ENCODE measurements around the gene MLNR. TPM values are rescaled to one million over a fixed set of nuclear protein-coding genes. Genes with fewer than 3 reads are reported as not detected.

The MLNR gene, protein sequence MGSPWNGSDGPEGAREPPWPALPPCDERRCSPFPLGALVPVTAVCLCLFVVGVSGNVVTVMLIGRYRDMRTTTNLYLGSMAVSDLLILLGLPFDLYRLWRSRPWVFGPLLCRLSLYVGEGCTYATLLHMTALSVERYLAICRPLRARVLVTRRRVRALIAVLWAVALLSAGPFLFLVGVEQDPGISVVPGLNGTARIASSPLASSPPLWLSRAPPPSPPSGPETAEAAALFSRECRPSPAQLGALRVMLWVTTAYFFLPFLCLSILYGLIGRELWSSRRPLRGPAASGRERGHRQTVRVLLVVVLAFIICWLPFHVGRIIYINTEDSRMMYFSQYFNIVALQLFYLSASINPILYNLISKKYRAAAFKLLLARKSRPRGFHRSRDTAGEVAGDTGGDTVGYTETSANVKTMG
- not detected for total RNA-seq

DNA sequence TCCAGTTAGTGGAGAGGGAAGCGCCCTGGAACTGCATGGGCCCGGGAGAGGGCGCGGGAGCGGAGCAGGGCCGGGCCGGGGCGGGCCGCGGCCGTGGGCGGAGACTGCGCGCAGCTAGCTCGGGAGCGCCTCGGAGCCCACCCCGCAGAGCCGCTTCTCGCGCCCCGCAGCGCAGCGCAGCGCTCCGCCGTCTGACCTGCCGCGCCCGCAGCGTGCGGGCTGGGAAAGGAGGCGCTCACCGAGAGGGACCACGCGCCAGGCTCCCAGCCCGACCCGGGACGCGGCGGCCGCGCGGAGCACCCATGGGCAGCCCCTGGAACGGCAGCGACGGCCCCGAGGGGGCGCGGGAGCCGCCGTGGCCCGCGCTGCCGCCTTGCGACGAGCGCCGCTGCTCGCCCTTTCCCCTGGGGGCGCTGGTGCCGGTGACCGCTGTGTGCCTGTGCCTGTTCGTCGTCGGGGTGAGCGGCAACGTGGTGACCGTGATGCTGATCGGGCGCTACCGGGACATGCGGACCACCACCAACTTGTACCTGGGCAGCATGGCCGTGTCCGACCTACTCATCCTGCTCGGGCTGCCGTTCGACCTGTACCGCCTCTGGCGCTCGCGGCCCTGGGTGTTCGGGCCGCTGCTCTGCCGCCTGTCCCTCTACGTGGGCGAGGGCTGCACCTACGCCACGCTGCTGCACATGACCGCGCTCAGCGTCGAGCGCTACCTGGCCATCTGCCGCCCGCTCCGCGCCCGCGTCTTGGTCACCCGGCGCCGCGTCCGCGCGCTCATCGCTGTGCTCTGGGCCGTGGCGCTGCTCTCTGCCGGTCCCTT is at the start of gene MLNR:
Gene MLNR, plus strand, starts transcription at position 303 of the 820 bp plus-strand sequence. Its CDS starts 0 bp downstream, at position 303.
- peak within 1 kb of the TSS; percentile 13 to 61 (median 46) for H3K4me3 ChIP-seq
- H3K4me1 ChIP-seq = peaks cover 0 to 31% (median 6%) of the 10 kb centered on the region in 4 donors
- peak in 2 of 6 experiments; percentile 2 to 14 for TF ChIP-seq CTCF (IDR thresholded peaks at IDR 0.05)
- no peak for TF ChIP-seq POLR2A (IDR thresholded peaks at IDR 0.05)
- peak in 1 of 3 donors; percentile 62 for DNase-seq
- no peaks in the 10 kb centered on the region for H3K9me3 ChIP-seq
- peaks cover 0 to 23% of the 10 kb centered on the region in 2 donors for H3K27me3 ChIP-seq
- H3K27ac ChIP-seq = no peak within 1 kb of the TSS
- no peaks in the 10 kb centered on the region for H3K36me3 ChIP-seq

GRCh38 chr13:49171359-49171758 is 48.8 kb upstream of the MLNR start:
- Histone ChIP-seq H3K36me3 (peaks cover 0 to 47% (median 0%) of the 10 kb centered on the region in 3 donors), H3K27me3 (no peaks in the 10 kb centered on the region)
- TF ChIP-seq CTCF (IDR thresholded peaks at IDR 0.05) (no peak), POLR2A (IDR thresholded peaks at IDR 0.05) (no peak)

DNA sequence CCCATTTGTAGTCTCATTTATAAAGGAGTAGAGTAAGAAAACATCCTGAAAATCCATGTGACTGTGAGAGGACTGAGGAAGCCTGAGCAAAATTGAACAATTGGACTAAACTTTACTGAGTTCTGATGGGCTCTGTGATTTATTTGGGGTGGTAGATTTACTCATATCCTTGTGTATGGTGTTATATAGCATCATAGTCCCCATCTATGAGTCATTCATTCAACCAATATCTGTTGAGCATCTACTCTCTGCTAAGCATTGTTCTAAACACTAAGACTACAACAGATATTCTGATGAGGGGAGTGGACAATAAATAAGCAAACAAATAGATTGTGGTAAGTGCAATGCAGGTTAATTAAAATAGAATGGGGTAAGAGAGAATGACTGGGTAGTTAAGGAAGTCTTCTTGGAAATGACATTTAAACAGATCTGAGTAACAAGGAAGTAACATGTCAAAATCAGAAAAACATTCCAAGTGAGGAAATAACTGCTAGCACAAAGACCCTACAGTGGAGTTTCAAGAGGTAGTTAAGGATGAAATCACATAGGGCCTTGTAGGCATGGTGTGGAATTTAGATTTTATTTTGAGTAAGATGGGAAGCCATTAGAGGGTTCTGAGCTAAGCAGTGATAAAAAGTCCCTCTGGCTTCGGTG is 36.3 kb upstream of the MLNR start:
- peaks cover 0 to 55% (median 0%) of the 10 kb centered on the region in 3 donors for H3K36me3 ChIP-seq
- H3K4me1 ChIP-seq = no peaks in the 10 kb centered on the region
- H3K27ac ChIP-seq = no peak overlapping the region
- TF ChIP-seq CTCF (IDR thresholded peaks at IDR 0.05) (no peak), POLR2A (IDR thresholded peaks at IDR 0.05) (no peak)
- no peaks in the 10 kb centered on the region for H3K27me3 ChIP-seq
- no peaks in the 10 kb centered on the region for H3K9me3 ChIP-seq
- H3K4me3 ChIP-seq = no peak overlapping the region
- no peak for DNase-seq

More at GRCh38 chr13:49171359-49171758, 48.8 kb upstream of the MLNR start:
- Histone ChIP-seq H3K27ac (no peak overlapping the region), H3K9me3 (no peaks in the 10 kb centered on the region), H3K4me1 (no peaks in the 10 kb centered on the region), H3K4me3 (no peak overlapping the region)
- no peak for DNase-seq

GRCh38 chr13:49184621-49185020 is 35.5 kb upstream of the MLNR start:
- DNase-seq = no peak
- no peaks in the 10 kb centered on the region for H3K9me3 ChIP-seq
- H3K27me3 ChIP-seq = no peaks in the 10 kb centered on the region
- no peaks in the 10 kb centered on the region for H3K4me1 ChIP-seq
- TF ChIP-seq POLR2A (IDR thresholded peaks at IDR 0.05) (no peak), CTCF (IDR thresholded peaks at IDR 0.05) (no peak)
- no peak overlapping the region for H3K4me3 ChIP-seq
- peaks cover 0 to 62% (median 0%) of the 10 kb centered on the region in 3 donors for H3K36me3 ChIP-seq
- H3K27ac ChIP-seq = no peak overlapping the region

DNA sequence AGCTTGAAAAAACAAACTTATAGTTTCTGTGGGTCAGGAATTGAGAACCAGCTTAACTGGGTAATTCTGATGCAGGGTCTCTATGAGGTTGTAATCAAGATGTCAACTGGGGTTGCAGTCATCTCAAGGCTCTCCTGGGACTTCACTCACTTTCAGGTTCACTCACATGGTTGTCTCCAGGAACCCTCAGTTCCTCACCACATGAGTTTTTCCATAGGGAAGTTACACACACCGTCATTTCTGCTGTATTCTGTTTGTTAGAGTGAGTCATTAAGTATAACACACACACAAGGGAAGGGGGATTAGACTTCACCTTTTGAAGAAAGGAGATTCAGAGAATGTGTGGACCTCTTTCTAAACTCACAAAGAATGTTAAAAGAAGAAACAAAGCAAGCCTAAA is 34.9 kb upstream of the MLNR start:
- Histone ChIP-seq H3K4me3 (no peak overlapping the region), H3K4me1 (no peaks in the 10 kb centered on the region), H3K36me3 (peaks cover 0 to 66% (median 0%) of the 10 kb centered on the region in 3 donors), H3K27me3 (no peaks in the 10 kb centered on the region), H3K9me3 (no peaks in the 10 kb centered on the region), H3K27ac (no peak overlapping the region)
- DNase-seq = no peak
- no peak for TF ChIP-seq POLR2A (IDR thresholded peaks at IDR 0.05)
- TF ChIP-seq CTCF (IDR thresholded peaks at IDR 0.05) = no peak

All from Peyer's patch (tissue), 4 donors.